BJ (cell line): ENCODE measurements around the gene WDFY1. TPM values are rescaled to one million over a fixed set of nuclear protein-coding genes. Genes with fewer than 3 reads are reported as not detected.

ENCODE experiments used
- CTCF ChIA-PET: fragments of 350-600 bp; formaldehyde crosslinking; extraction: SDS; loops from one replicate; lab custom pipeline; 2021; ENCODE audit warnings: antibody characterized with exemption, inconsistent platforms; lab: Yijun Ruan, JAX
- POLR2A ChIA-PET: fragments of 300-600 bp; sonication (Branson Sonifier 250); formaldehyde crosslinking; extraction: SDS; loops from one replicate; lab custom pipeline; 2021; ENCODE audit warnings: antibody characterized with exemption; lab: Charles Lee
- DNase-seq: peaks from one replicate; pipeline ENCODE4 v3.0.0-alpha.2; 2011; ENCODE audit warnings: low read depth
- H3K27me3 ChIP-seq: 2 replicates; pipeline ENCODE4 v1.6.0; 2011; ENCODE audit warnings: low read length; ENCODE audit not compliant: control insufficient read depth, insufficient read depth
- H3K36me3 ChIP-seq: 2 replicates; pipeline ENCODE4 v1.5.1; 2011; ENCODE audit warnings: low read length; ENCODE audit not compliant: control insufficient read depth, insufficient read depth
- H3K4me3 ChIP-seq: 2 replicates; pipeline ENCODE4 v1.5.1; 2011; ENCODE audit warnings: low read depth, mild to moderate bottlenecking, control low read depth, low read length
- polyA plus RNA-seq: library from polyadenylated mRNA; depleted of rRNA; stranded (reverse); fragments of >200 nt; gene quantifications from 2 replicates; pipeline ENCODE4 v1.2.3, GENCODE V29; 2011
- TF ChIP-seq, protein P1 (sequence below): IDR thresholded peaks from 2 replicates; pipeline ENCODE4 v1.5.1; 2011; ENCODE audit warnings: low read depth, mild to moderate bottlenecking, control low read depth, inconsistent platforms, low read length, moderate library complexity; ENCODE audit not compliant: insufficient read depth

Gene WDFY1
- polyA plus RNA-seq, 1 experiment: 90.6 TPM

DNA sequence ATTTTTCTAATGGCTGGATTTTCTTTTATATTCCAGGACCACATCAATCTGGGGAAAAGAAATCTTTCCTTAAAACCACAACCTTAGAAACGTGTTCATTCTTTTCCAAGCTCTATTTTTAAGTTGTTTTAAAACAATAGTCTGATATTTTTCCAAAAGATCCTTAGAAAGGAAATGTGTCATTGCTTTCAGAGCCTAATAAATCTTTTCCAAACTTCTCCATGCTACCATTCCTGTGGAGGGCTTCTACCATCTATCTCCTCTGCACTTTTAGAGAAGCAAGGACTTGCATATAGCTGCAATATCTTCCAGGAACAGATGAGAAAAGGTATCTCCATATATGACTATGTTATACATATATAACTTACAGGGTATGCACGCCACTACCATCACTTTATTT, 21.2 kb downstream of the WDFY1 start:
- POLR2A ChIA-PET: no interaction called here
- CTCF ChIA-PET: interaction anchor here (1.6 kb wide), 1 partner anchor 15 kb away, joined by 3 read pairs; no protein-coding TSS in a partner anchor
- no peak for DNase-seq
- TF ChIP-seq, protein P1, sequence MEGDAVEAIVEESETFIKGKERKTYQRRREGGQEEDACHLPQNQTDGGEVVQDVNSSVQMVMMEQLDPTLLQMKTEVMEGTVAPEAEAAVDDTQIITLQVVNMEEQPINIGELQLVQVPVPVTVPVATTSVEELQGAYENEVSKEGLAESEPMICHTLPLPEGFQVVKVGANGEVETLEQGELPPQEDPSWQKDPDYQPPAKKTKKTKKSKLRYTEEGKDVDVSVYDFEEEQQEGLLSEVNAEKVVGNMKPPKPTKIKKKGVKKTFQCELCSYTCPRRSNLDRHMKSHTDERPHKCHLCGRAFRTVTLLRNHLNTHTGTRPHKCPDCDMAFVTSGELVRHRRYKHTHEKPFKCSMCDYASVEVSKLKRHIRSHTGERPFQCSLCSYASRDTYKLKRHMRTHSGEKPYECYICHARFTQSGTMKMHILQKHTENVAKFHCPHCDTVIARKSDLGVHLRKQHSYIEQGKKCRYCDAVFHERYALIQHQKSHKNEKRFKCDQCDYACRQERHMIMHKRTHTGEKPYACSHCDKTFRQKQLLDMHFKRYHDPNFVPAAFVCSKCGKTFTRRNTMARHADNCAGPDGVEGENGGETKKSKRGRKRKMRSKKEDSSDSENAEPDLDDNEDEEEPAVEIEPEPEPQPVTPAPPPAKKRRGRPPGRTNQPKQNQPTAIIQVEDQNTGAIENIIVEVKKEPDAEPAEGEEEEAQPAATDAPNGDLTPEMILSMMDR: no peak
- Histone ChIP-seq H3K36me3 (no peaks in the 10 kb centered on the region), H3K4me3 (no peak overlapping the region), H3K27me3 (no peaks in the 10 kb centered on the region)

DNA sequence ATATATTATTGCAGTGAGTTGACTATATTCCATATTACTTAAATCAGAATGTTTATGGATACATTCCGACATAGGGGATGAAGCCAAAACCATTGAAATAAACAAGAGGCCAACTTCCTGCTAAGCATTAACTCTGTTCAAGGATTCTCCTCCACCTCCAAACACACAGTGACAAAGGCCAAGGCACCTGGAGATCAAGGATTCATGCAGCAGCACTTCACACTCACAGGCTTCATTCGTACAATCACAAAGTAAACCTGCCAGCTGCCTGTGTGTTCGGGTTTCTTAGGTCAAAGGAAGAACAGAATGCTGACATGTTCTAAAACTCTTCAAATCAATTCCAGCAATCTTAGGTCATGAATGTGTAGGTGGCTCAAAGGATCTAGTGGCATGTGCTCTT, 22.8 kb downstream of the WDFY1 start:
- POLR2A ChIA-PET: no interaction called here
- no peak overlapping the region for H3K4me3 ChIP-seq
- H3K27me3 ChIP-seq: no peaks in the 10 kb centered on the region
- DNase-seq: no peak
- H3K36me3 ChIP-seq: no peaks in the 10 kb centered on the region
- CTCF ChIA-PET: interaction anchor here (0.7 kb wide), 1 partner anchor 11 kb away, joined by 3 read pairs; no protein-coding TSS in a partner anchor
- TF ChIP-seq, protein P1: no peak

DNA sequence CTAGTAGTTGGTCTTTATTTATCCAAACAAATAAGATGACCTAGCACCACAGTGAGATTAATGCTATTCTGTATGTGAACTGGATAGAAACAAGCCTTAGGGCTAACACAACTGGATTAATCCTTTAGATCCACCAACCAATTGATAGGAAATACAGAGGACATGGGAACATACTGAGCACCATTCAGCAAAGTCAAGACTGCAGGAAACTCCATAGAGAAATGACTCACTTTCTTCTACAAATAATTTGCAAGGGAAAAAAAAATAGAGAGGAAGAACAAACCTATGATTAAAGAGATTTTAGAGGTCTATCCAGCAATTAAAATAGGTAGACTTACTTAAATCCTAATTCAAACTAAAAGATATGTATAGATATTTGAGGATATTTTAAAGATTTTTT, 23.9 kb downstream of the WDFY1 start:
- Histone ChIP-seq H3K36me3 (no peaks in the 10 kb centered on the region), H3K27me3 (no peaks in the 10 kb centered on the region), H3K4me3 (no peak overlapping the region)
- no peak for DNase-seq
- TF ChIP-seq, protein P1: no peak
- POLR2A ChIA-PET: no interaction called here
- CTCF ChIA-PET: no interaction called here

DNA sequence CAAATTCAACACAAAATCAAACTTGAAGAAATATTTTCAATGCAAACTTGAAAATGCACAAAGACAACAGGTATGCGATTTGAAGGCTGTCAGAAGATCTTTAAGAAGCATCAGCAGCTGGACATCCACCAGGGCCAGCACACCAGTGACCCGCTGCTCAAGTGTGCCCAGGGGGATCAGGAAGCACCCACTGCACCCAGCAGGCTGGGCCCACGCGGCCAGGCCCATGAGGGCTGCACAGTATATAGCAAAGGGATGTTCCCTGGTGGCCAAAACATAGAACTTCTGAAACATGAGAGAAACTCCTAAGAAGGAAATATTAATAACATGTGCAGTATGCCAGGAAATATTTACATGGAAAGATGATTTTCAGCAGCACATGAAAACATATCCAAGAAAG, 25.0 kb downstream of the WDFY1 start:
- ChIA-PET CTCF (no interaction called here), POLR2A (no interaction called here)
- TF ChIP-seq, protein P1: no peak
- DNase-seq: no peak
- no peak overlapping the region for H3K4me3 ChIP-seq
- H3K27me3 ChIP-seq: no peaks in the 10 kb centered on the region
- no peaks in the 10 kb centered on the region for H3K36me3 ChIP-seq

DNA sequence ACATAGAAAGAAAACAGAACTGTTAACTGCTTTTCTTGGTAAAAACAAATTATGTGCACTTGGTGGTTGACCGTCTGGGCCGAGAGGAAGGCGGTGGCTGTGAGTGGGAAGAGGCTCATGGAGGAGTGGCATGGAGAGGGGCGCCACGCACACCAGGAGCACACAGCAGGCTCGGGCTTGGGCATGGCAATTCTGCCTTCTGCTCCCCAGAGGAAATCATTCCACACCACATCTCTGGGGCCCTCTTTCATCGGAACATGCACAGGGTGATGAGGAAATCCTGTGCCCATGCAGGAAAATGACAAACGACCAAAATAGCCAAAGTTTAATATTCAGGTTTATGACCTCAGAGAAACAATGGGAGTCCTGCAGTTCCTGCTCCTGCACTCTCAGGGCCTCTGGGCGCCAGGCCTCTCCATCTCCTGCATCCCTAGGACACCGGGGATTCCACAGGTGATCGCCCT, 26.4 kb downstream of the WDFY1 start:
- H3K27me3 ChIP-seq: no peaks in the 10 kb centered on the region
- no peaks in the 10 kb centered on the region for H3K36me3 ChIP-seq
- DNase-seq: no peak
- ChIA-PET POLR2A (no interaction called here), CTCF (no interaction called here)
- H3K4me3 ChIP-seq: no peak overlapping the region
- TF ChIP-seq, protein P1: no peak
